ENCODE results near the gene SLC16A6.
"Not testable (repeated sequence)": the region's sequence is repeated elsewhere in the genome, so short reads cannot be mapped to it uniquely, and the experiment has no call there.

Gene SLC16A6

DNA sequence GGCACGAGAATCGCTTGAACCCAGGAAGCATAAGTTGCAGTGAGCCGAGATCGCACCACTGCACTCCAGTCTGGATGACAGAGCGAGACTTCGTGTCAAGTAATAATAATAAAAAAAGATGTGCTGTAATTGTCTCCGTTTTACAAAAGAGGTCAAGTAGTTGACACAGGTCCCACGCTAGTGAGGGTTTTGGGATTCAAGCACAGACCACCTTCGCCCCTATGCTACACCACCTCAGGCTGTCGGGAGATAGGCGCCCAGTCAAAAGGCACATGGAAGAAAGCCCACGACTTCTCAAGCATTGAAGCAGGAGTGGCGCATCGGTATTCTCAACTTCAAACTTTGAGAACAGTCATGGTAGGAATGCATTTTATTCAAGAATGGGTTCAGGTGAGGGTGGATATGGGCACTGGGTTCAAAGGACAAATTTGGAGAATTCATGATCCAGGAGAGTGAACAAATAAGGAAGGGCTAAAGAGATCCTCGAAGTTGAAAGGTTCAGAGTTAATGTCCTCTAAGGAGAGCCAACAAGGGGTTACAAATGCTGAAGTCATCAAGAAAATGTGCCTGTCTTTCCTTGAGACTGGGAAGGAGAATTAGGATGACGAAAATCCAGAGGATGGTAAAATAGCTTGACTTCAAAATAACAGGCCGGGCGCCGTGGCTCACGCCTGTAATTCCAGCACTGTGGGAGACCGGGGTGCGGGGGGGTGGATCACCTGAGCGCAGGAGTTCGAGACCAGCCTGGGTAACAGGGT lies 44.5 kb downstream of the SLC16A6 start:
- no peak for DNase-seq

- DNase-seq: no peak
Observed at GRCh38 chr17:68239632-68240366, 51.1 kb downstream of the SLC16A6 start.

- DNase-seq: no peak
Observed at GRCh38 chr17:68238871-68239253, 52.1 kb downstream of the SLC16A6 start.

DNA sequence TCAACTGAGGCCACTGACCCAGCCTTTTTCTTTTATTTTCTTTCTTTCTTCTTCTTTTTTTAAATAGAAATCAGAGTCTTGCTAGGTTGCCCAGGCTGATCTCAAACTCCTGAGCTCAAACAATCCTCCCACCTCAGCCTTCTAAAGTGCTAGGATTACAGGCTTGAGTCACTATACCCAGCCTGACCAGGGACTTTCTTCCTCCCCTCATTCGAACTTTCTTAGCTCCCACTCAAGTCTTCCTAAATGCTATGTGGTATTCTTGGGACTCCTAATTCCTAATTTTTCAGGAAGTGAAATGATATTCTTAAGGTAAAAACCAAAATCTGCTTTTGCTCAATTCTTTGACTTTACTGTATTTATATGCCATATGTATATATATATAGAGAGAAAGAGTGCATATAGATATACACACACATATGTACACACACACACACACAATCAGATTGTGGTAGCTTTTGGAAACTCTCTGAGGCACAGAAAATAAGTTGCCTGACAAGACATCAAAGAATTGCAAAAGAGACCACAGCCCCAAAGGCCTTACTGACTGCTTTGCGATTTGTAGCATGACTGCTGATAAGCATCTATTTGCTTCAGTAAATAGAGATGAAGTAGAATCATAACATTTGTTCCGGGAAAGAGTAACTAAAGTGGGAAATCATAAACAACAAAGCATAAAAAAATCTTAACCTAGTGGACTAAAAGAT lies 52.6 kb downstream of the SLC16A6 start:
- no peak for DNase-seq

DNA sequence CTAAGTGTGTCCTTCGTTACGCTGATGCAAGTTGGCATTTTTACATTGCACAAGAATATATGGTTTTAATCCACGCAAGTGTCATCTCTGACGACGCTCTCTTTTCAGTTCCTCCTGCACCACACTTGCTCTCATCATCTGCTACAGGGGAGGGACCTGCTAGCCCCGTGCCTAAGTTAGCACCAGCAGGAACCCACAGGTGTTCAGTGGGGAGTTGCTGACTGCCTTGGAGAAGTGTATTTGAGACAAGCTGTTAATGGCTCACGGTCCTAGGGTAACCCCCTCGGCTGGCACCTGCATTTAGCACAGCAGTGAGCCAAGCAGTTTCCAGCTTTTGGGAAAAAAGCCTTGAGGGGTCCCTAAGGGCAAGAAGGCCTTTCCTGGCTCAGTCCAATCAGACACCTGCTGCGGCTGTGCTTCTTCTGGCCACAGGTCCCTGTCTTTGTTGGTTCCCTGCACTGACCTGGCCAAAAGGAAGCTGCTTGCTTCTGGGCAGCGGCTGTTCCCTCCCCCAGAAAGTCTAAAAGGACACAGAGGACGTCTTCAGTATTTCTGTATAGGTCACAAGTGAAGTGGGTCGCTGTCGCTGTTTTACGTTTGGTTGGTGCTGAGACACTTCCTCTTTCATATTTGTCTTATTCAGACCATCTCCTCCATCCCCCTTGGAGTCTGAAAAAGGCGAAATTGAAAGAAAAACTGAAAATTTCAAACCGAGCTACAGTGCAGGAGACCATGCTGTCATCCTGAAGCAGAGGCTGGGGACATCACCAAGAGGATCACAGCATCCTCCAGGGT lies 53.4 kb downstream of the SLC16A6 start:
- not testable (repeated sequence) for DNase-seq

GRCh38 chr17:68235336-68235791 lies 55.6 kb downstream of the SLC16A6 start:
- DNase-seq: not testable (repeated sequence)

GRCh38 chr17:68234726-68235335 lies 56.1 kb downstream of the SLC16A6 start:
- DNase-seq: not testable (repeated sequence)

DNA sequence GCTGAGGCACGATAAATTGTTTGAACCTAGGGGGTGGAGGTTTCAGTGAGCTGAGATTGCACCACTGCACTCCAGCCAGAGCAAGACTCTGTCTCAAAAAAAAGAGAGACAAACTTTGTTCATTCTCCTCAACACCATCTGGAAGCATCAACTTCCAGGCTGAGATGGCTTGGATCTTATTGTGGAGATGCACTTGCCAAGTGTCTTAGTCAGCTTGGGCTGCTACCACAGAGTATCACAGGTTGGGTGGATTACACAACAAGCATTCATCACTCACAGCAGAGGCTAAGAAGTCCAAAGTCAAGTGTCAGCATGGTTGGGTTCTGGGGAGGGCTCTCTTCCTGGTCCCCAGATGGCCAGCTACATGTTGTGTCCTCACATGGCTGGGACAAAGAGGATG lies 58.2 kb downstream of the SLC16A6 start:
- not testable (repeated sequence) for DNase-seq

GRCh38 chr17:68231541-68231940 lies 59.4 kb downstream of the SLC16A6 start:
- no peak for DNase-seq

DNA sequence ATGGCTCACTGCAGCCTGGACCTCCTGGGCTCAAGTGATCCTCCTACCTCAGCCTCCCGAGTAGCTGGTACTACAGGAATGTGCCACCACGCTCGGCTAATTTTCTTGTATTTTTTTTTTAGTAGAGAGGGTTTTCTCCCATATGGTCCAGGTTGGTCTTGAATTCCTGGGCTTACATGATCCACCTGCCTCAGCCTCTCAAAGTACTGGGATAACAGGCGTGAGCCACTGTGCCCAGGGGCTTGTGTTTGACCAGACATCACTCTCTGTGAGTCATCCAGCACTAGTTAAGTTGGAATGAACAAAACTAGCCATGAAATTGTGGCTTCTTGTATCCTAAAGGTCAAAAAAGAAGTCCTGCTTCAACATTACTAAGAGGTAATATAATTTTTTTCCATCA lies 59.8 kb downstream of the SLC16A6 start:
- not testable (repeated sequence) for DNase-seq

GRCh38 chr17:68229619-68230018 lies 61.3 kb downstream of the SLC16A6 start:
- no peak for DNase-seq

DNA sequence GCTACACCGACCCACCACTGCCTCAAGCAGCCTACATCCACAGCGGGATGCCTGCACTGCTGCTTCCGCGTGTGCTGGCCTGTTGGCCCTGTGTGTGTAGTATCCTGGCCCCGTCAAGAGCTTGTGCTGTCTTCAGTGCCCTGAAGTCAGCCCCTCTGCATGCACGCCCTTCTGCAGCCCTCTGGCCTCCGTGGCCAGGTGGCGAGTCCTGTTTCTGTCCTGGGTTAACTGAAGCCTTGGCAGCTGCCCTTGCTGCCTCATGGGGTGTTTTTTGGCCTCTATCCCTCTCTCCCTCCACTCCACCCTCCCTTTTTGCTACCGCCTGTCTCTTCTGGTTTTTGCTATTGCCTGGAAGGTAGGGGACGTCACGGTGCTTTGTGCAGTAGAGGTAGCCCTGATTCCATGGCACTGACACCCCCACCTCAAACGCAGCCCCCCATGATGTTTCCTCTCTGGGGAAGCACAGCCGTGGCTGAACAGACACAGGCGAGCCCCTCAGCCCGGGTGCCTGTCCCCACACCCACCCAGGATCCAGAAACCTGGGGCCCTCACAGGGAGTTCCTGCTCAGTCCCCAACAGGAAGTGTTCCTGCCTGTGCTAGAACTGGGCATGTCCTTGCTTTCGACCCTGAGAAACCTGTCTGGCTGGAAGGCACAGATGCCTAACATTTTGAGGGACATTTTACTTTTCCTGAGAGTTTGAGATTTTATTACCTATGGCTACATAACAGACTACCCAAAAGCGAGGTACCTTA lies 61.9 kb downstream of the SLC16A6 start:
- DNase-seq: peak; percentile 13

DNA sequence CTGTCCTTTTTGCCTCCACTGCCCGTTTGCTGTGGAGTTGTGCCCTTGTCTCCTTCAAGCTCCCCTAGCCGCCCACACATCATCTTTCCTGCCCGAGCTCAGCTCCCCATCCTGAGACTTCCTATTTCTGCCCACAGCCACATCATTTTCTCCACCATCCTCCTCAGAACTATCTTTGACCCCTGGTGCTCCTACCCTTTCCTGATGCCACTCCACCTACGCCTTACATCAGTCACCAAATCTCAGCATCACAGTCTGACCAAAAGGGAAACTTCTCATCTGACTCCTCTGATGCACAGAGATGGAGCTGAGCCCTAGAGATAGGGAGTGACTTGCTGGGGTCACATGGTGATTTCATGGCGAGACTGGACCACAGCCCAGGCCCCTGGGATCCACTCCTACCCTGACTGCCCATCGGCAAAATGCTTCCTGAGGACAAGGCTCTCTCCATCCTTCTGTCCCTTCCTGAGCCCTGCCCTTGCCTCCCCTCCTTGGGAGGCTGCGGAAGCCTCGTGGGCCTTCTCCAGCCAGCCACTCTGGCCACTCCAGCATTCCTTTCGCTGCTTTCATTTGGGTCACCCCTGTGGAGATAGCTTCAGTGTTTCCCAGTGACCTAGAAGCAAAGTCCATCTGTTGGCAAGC lies 62.8 kb downstream of the SLC16A6 start:
- DNase-seq: not testable (repeated sequence)

GRCh38 chr17:68225055-68225454 lies 65.9 kb downstream of the SLC16A6 start:
- not testable (repeated sequence) for DNase-seq

DNA sequence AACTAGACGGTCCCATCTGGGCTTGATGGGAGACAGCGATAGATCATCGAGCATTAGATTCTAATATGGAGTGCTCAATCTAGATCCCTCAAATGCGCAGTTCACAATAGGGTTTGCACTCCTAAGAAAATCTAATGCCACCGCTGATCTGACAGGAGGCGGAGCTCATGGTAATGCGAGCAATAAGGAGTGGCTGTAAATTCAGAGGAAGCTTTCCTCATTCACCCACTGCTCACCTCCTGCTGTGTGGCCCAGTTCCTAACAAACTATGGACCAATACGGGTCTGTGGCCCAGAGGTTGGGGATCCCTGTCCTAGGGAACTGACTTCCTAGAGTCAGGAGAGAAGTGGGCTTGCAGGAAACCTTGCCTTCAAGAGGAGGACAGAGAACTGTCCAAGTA lies 68.3 kb downstream of the SLC16A6 start:
- DNase-seq: no peak

DNA sequence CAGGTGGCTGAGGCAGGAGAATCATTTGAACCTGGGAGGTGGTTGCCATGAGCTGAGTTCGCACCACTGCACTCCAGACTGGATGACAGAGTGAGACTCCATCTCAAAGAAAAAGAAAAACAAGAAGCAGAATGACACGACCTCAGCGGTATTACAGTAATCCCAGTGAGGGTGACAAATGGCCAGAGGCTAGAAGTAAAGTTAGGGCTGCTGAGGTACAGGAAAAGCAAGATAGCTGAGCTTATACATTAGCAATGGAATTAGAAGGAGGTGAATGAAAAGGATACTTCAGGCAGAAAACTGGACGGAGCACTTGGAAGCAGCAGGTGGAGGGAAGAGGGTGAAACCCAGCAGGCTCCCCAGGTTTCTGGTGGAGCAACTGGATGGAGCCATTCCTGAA lies 69.1 kb downstream of the SLC16A6 start:
- no peak for DNase-seq

DNA sequence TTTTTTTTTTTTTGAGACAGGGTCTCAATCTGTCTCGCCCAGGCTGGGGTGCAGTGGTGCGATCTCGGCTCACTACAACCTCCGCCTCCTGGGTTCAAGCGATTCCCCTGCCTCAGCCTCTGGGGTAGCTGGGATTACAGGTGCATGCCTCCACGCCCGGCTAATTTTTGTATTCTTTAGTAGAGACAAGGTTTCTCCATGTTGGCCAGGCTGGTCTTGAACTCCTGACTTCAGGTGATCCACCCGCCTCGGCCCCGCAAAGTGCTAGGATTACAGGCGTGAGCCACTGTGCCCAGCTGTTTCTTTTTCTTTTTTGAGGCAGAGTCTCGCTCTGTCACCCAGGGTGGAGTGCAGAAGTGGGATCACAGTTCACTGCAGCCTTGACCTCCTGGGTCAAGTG lies 70.1 kb downstream of the SLC16A6 start:
- not testable (repeated sequence) for DNase-seq

GRCh38 chr17:68220186-68220585 lies 70.7 kb downstream of the SLC16A6 start:
- DNase-seq: not testable (repeated sequence)

GRCh38 chr17:68219429-68219828 lies 71.5 kb downstream of the SLC16A6 start:
- DNase-seq: not testable (repeated sequence)

All from NCI-H1694 (cell line).